GM23338 (cell line): ENCODE data around the gene GABARAP. TPM values are rescaled to one million over a fixed set of nuclear protein-coding genes. Genes with fewer than 3 reads are reported as not detected.

Source experiments
- ATAC-seq: fragments of 200-7000 bp; cut with Tn5 transposase; 3 replicates; pipeline ENCODE4 v1.9.1; 2020
- DNase-seq: peaks from one replicate; pipeline ENCODE4 v3.0.0-alpha.2; 2015; ENCODE audit warnings: low spot score
- H2AFZ ChIP-seq: fragments of 200-600 bp; sonication (generic); 2 replicates; pipeline ENCODE4 v1.8.0; 2016; ENCODE audit warnings: antibody characterized with exemption, mild to moderate bottlenecking, moderate library complexity
- H3F3A ChIP-seq: fragments of 200-600 bp; sonication (generic); replicated peaks from 2 replicates; pipeline ENCODE4 v1.8.0; 2017; ENCODE audit warnings: antibody characterized with exemption, mixed run types, low read depth
- H3K27ac ChIP-seq: fragments of 200-600 bp; sonication (generic); 2 replicates; pipeline ENCODE4 v1.6.1; 2016; ENCODE audit warnings: low read depth
- H3K27me3 ChIP-seq: fragments of 200-600 bp; sonication (generic); 2 replicates; pipeline ENCODE4 v1.8.0; 2016; ENCODE audit warnings: mild to moderate bottlenecking, mixed run types, moderate library complexity; ENCODE audit not compliant: insufficient read depth
- H3K36me3 ChIP-seq: fragments of 200-600 bp; sonication (generic); 2 replicates; pipeline ENCODE4 v1.8.0; 2016; ENCODE audit warnings: mild to moderate bottlenecking; ENCODE audit not compliant: insufficient read depth
- H3K4me1 ChIP-seq: fragments of 200-600 bp; sonication (generic); 2 replicates; pipeline ENCODE4 v1.8.0; 2016; ENCODE audit warnings: mild to moderate bottlenecking, moderate library complexity; ENCODE audit not compliant: insufficient read depth
- H3K4me2 ChIP-seq: fragments of 200-600 bp; sonication (generic); 2 replicates; pipeline ENCODE4 v1.7.1; 2017; ENCODE audit warnings: mixed run types
- H3K4me3 ChIP-seq: fragments of 200-600 bp; sonication (generic); 2 replicates; pipeline ENCODE4 v1.6.1; 2016; ENCODE audit warnings: mixed run types
- H3K79me2 ChIP-seq: fragments of 200-600 bp; sonication (generic); replicated peaks from 2 replicates; pipeline ENCODE4 v1.8.0; 2017; ENCODE audit warnings: mild to moderate bottlenecking; ENCODE audit not compliant: insufficient read depth
- H3K9me2 ChIP-seq: fragments of 200-600 bp; sonication (generic); 2 replicates; pipeline ENCODE4 v1.8.0; 2017; ENCODE audit not compliant: insufficient read depth
- H4K20me1 ChIP-seq: fragments of 200-600 bp; sonication (generic); replicated peaks from 2 replicates; pipeline ENCODE4 v1.8.0; 2017; ENCODE audit warnings: mild to moderate bottlenecking; ENCODE audit not compliant: insufficient read depth
- H3K27ac Mint-ChIP-seq: 2 replicates; pipeline ENCODE4 v1.8.0; 2020; ENCODE audit warnings: inconsistent platforms, mild to moderate bottlenecking, moderate library complexity, mixed read lengths
- H3K27me3 Mint-ChIP-seq: 3 replicates; pipeline ENCODE4 v1.8.0; 2022; ENCODE audit warnings: low read depth, mild to moderate bottlenecking, moderate library complexity, mixed read lengths, inconsistent platforms; ENCODE audit not compliant: insufficient read depth, poor library complexity
- H3K36me3 Mint-ChIP-seq: 3 replicates; pipeline ENCODE4 v1.8.0; 2021; ENCODE audit warnings: low read depth, mild to moderate bottlenecking, inconsistent platforms, moderate library complexity, mixed read lengths
- H3K4me1 Mint-ChIP-seq: 3 replicates; pipeline ENCODE4 v1.8.0; 2020; ENCODE audit warnings: mild to moderate bottlenecking, inconsistent platforms, mixed read lengths
- H3K4me3 Mint-ChIP-seq: 3 replicates; pipeline ENCODE4 v1.8.0; 2021; ENCODE audit warnings: moderate library complexity, mild to moderate bottlenecking, inconsistent platforms, mixed read lengths
- H3K9me3 Mint-ChIP-seq: 3 replicates; pipeline ENCODE4 v1.8.0; 2020; ENCODE audit warnings: moderate library complexity, mild to moderate bottlenecking, inconsistent platforms, mixed read lengths
- CREB1 ChIP-seq: fragments of 250-450 bp; sonication (Bioruptor Pico); IDR thresholded peaks from 2 replicates; pipeline ENCODE4 v1.5.0; 2020; ENCODE audit warnings: low read depth, mild to moderate bottlenecking, moderate library complexity
- CTCF ChIP-seq, 2 experiments: fragments of 200-600 bp in 1 of 2; sonication (generic) in 1 of 2; conservative IDR thresholded peaks; 2 replicates each; pipeline versions ENCODE4 v1.5.1 to v1.6.1; 2016 to 2017; ENCODE audit warnings: antibody characterized with exemption in 2 of 2, low read depth in 2 of 2, mild to moderate bottlenecking in 2 of 2, moderate library complexity in 1 of 2
- EZH2 ChIP-seq: fragments of 200-600 bp; sonication (generic); IDR thresholded peaks from one replicate; pipeline ENCODE4 v1.8.0; 2017; ENCODE audit warnings: antibody characterized with exemption, mild to moderate bottlenecking, low read depth; ENCODE audit not compliant: unreplicated experiment
- EZH2phosphoT487 ChIP-seq: fragments of 200-600 bp; sonication (generic); IDR thresholded peaks from one replicate; pipeline ENCODE4 v1.8.1; 2018; ENCODE audit warnings: antibody characterized with exemption; ENCODE audit not compliant: unreplicated experiment
- NANOG ChIP-seq: IDR thresholded peaks from 2 replicates; pipeline ENCODE4 v1.6.1; 2016; ENCODE audit warnings: antibody characterized with exemption, borderline replicate concordance
- POLR2AphosphoS5 ChIP-seq: IDR thresholded peaks from 2 replicates; pipeline ENCODE4 v1.6.1; 2016; ENCODE audit warnings: antibody characterized with exemption, low read depth
- ZNF114 ChIP-seq: fragments of 250-450 bp; sonication (Bioruptor Pico); IDR thresholded peaks from 2 replicates; pipeline ENCODE4 v1.5.0; 2020; ENCODE audit warnings: mild to moderate bottlenecking, moderate library complexity
- polyA plus RNA-seq: library from polyadenylated mRNA; unstranded; fragments of >200 nt; fragmentation: Nextera tagmentation; extraction: Ambion mirVana; gene quantifications from 2 replicates; pipeline ENCODE4 v1.2.1, GENCODE V29; 2016
- total RNA-seq: library from RNA; depleted of rRNA; stranded (reverse); fragments of >200 nt; shearing (Covaris generic); gene quantifications from 2 replicates; pipeline ENCODE4 v1.2.3, GENCODE V29; 2014
- TF ChIP-seq, protein P1 (sequence below): IDR thresholded peaks from 2 replicates; pipeline ENCODE4 v1.6.1; 2016; ENCODE audit warnings: antibody characterized with exemption

GABARAP gene
- total and polyA plus RNA-seq, 2 experiments from 2014 or later = 128 to 520 TPM

DNA sequence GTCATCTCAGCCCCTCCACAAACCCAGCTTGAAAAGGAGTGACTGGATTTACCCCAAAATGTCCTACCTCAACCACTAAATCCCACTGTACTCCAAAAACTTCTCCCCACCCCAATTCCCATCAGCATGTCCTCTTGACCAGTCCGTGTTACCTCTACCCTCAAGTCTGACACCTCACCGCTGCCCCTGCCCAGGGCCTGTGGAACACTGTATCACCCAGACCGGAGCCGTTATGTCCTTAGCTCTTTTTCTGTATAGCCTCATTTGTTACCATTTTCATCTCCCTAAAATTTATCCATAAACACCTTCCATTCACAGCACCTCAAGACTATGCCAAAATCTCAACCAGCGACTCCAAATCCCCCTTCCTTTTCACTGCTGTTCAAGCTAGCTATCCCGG lies 5.4 kb downstream of the GABARAP start:
- Histone ChIP-seq H3K27me3 (no peaks in the 10 kb centered on the region), H2AFZ (no peak overlapping the region), H3K4me3 (peak overlapping the region; percentile 99; the same call in 1 of the 2 replicates), H3K36me3 (peaks cover 17% of the 10 kb centered on the region), H3F3A (peaks cover 37% of the 10 kb centered on the region), H3K9me2 (no peaks in the 10 kb centered on the region), H3K27ac (peak overlapping the region; percentile 88), H3K4me2 (peak overlapping the region; percentile 82), H3K4me1 (peaks cover 28% of the 10 kb centered on the region), H4K20me1 (peaks cover 26% of the 10 kb centered on the region), H3K79me2 (peaks cover 67% of the 10 kb centered on the region)
- peak overlapping the region; percentile 45 for H3K27ac Mint-ChIP-seq
- TF ChIP-seq CTCF (conservative IDR thresholded peaks at IDR 0.05; ENCODE audit: low read depth in 2 of 2) = no peak
- no peak for TF ChIP-seq POLR2AphosphoS5
- H3K4me3 Mint-ChIP-seq = peak overlapping the region; percentile 87
- H3K27me3 Mint-ChIP-seq = peaks cover 23% of the 10 kb centered on the region
- ATAC-seq (no peak), DNase-seq (no peak)
- H3K4me1 Mint-ChIP-seq = peaks cover 46% of the 10 kb centered on the region
- peaks cover 3% of the 10 kb centered on the region for H3K9me3 Mint-ChIP-seq
- H3K36me3 Mint-ChIP-seq = peaks cover 55% of the 10 kb centered on the region

DNA sequence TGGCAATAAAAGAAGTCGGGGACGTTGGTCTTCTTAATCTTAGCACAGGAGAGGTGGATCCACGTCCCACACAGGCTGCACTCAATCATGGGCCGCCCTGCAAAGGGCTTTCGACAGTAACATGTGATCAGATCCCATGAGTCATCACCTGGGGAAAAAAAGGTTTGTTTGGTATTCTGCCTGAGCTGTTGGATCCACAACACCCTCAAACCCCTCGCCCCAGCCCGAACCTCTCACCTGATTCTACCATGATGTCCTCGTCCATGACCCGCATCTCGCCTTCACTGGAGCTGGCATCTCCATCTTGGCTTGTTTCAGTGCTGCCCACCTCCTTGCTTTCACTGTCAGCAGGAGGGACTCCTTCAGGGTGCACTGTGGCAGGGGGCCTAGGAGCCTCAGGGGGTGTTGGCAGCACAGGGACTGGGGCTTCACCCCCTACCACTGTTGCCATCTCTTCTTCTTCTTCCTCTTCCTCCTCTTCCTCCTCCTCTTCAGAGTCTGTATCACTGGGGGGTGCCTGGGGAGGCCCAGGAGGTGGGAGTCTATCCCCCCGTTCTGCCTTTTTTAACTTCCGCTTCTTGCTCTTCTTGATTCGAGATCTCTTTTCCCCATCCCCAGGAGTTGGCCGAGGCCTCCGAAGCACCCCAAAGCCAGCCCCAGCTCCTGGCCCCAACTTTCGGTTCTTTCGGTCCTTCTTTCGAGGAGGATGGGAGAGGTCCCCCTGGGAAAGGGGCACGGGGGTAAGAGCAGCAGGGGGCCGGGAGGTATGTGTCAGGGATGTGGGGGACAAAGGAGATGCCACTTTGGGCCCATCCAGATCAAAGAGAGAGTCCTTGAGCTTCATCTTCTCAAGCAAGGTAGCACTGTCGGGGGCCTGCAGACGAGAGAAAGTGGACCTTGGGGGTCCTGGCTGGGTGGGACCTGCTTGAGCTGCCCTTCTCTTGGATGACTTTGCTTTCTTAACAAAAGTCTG lies 6.3 kb downstream of the GABARAP start:
- peaks cover 23% of the 10 kb centered on the region for H3K27me3 Mint-ChIP-seq
- H3K36me3 Mint-ChIP-seq = peaks cover 50% of the 10 kb centered on the region

GRCh38 chr17:7234083-7234951 lies 7.9 kb downstream of the GABARAP start, which contains the start of gene DVL2:
Gene DVL2, minus strand, starts transcription at chr17:7234517. Its CDS starts 255 bp downstream, at chr17:7234262.
- peak within 1 kb of the TSS; percentile 85 for H3K27ac ChIP-seq
- H4K20me1 ChIP-seq = peaks cover 37% of the 10 kb centered on the region
- ATAC-seq = peak; percentile 42
- DNase-seq = peak; percentile 99
- H3K36me3 ChIP-seq = peaks cover 11% of the 10 kb centered on the region
- H3K4me1 Mint-ChIP-seq = peaks cover 26% of the 10 kb centered on the region
- H3K27me3 ChIP-seq = no peaks in the 10 kb centered on the region
- peak within 1 kb of the TSS; percentile 97 for H3K4me2 ChIP-seq
- H3K4me3 ChIP-seq = peak within 1 kb of the TSS; percentile 97
- peaks cover 21% of the 10 kb centered on the region for H3K4me1 ChIP-seq
- peaks cover 3% of the 10 kb centered on the region; the same call in 2 of the 3 replicates for H3K9me3 Mint-ChIP-seq
- H3F3A ChIP-seq = peaks cover 36% of the 10 kb centered on the region
- H3K27me3 Mint-ChIP-seq = peaks cover 19% of the 10 kb centered on the region
- peak within 1 kb of the TSS; percentile 100 for H3K4me3 Mint-ChIP-seq
- H3K36me3 Mint-ChIP-seq = peaks cover 52% of the 10 kb centered on the region
- no peaks in the 10 kb centered on the region for H3K9me2 ChIP-seq
- H3K79me2 ChIP-seq = peaks cover 74% of the 10 kb centered on the region
- H2AFZ ChIP-seq = peak within 1 kb of the TSS; percentile 88
- peak within 1 kb of the TSS; percentile 97 for H3K27ac Mint-ChIP-seq
- TF ChIP-seq POLR2AphosphoS5 (peak; percentile 100), ZNF114 (CRISPR knock-in tag) (no peak), CREB1 (CRISPR knock-in tag) (peak; percentile 78), NANOG (no peak), CTCF (conservative IDR thresholded peaks at IDR 0.05; ENCODE audit: low read depth in 2 of 2) (no peak), EZH2 (no peak), EZH2phosphoT487 (no peak)
- TF ChIP-seq, protein P1, sequence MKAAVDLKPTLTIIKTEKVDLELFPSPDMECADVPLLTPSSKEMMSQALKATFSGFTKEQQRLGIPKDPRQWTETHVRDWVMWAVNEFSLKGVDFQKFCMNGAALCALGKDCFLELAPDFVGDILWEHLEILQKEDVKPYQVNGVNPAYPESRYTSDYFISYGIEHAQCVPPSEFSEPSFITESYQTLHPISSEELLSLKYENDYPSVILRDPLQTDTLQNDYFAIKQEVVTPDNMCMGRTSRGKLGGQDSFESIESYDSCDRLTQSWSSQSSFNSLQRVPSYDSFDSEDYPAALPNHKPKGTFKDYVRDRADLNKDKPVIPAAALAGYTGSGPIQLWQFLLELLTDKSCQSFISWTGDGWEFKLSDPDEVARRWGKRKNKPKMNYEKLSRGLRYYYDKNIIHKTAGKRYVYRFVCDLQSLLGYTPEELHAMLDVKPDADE = peak; percentile 61; the same call in 1 of the 2 replicates

More for the DNA sequence above, 6.3 kb downstream of the GABARAP start:
- H3K4me3 ChIP-seq = no peak overlapping the region
- no peaks in the 10 kb centered on the region for H3K27me3 ChIP-seq
- H3K79me2 ChIP-seq = peaks cover 67% of the 10 kb centered on the region
- peaks cover 23% of the 10 kb centered on the region for H3K4me1 ChIP-seq
- Mint-ChIP-seq H3K4me1 (peaks cover 39% of the 10 kb centered on the region), H3K27ac (no peak overlapping the region; the same call in 1 of the 2 replicates), H3K9me3 (peaks cover 3% of the 10 kb centered on the region), H3K4me3 (peak overlapping the region; percentile 87)
- no peak overlapping the region for H2AFZ ChIP-seq
- DNase-seq (no peak), ATAC-seq (no peak)
- H3K36me3 ChIP-seq = peaks cover 17% of the 10 kb centered on the region
- H3F3A ChIP-seq = peaks cover 36% of the 10 kb centered on the region
- TF ChIP-seq ZNF114 (CRISPR knock-in tag) (no peak), NANOG (no peak)
- no peaks in the 10 kb centered on the region for H3K9me2 ChIP-seq
- 0 out of 2 replicates have a peak overlapping the region, but pooled peaks have one; percentile 88 for H3K27ac ChIP-seq
- H3K4me2 ChIP-seq = no peak overlapping the region
- peaks cover 33% of the 10 kb centered on the region for H4K20me1 ChIP-seq
